H1 (cell line): ENCODE data around the gene R3HCC1L.

Source experiments
- BCL11A ChIP-seq, 2 experiments: IDR thresholded peaks; one replicate each; pipeline ENCODE4 v1.6.1; 2011; ENCODE audit warnings: low read depth in 2 of 2, low read length in 2 of 2, mild to moderate bottlenecking in 2 of 2
- CTCF ChIP-seq, 3 experiments: IDR thresholded peaks; 1 replicate in 2 of 3; 2 replicates in 1 of 3; pipeline versions ENCODE4 v1.5.1 to v1.6.1; 2011; ENCODE audit warnings: low read length in 3 of 3, mild to moderate bottlenecking in 3 of 3, inconsistent platforms in 2 of 3, low read depth in 1 of 3, moderate library complexity in 1 of 3; ENCODE audit not compliant: insufficient read depth in 1 of 3; ENCODE audit errors: control extremely low read depth in 1 of 3
- POLR2A ChIP-seq, 2 experiments: IDR thresholded peaks; 1 replicate in 1 of 2; 2 replicates in 1 of 2; pipeline ENCODE4 v1.6.1; 2011; ENCODE audit warnings: low read depth in 2 of 2, low read length in 2 of 2, mild to moderate bottlenecking in 2 of 2; ENCODE audit errors: control extremely low read depth in 1 of 2
- POLR2AphosphoS5 ChIP-seq: IDR thresholded peaks from 2 replicates; pipeline ENCODE4 v1.6.1; 2011; ENCODE audit warnings: low read depth, low read length

GRCh38 chr10:98286419-98286818 lies 152.0 kb downstream of the R3HCC1L start:
- no peak for TF ChIP-seq CTCF (IDR thresholded peaks at IDR 0.05; ENCODE audit: control extremely low read depth in 1 of 3, insufficient read depth in 1 of 3, low read depth in 1 of 3, low read length in 3 of 3)
- TF ChIP-seq POLR2AphosphoS5 = no peak
- no peak for TF ChIP-seq POLR2A (IDR thresholded peaks at IDR 0.05; ENCODE audit: control extremely low read depth in 1 of 2, low read depth in 2 of 2, low read length in 2 of 2)
- no peak for TF ChIP-seq BCL11A (IDR thresholded peaks at IDR 0.05; ENCODE audit: low read depth in 2 of 2, low read length in 2 of 2)
